CD4-positive, alpha-beta T cell treated with Interleukin-4 for 4 hours (primary cell): ENCODE measurements around the gene SMARCD1.

Source experiments
- DNase-seq: peaks from one replicate; pipeline ENCODE4 v3.0.0-alpha.2; 2020

SMARCD1 gene

DNA sequence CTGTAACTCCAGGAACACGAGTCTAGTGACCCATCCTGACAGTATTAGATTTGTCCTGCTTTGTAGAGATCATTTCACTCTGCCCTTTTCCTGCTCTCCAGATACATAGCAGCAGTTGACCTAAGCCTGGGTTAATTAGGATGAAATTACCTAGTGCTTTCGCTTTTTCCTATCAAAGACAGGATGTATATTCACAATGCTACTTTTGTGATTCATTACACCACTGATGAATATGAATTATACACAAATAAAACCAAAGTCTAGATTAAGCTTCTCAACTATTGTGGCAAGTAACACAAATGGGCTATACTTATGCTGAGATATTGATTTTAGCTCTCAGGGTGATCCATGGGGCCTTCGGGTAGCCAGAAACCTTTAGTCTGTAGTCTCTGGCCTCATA is 64.2 kb downstream of the SMARCD1 start:
- no peak for DNase-seq
